DMS153 treated with DMSO at 0.1 percent for 48 hours (cell line): ENCODE results near the gene CDH23.

ENCODE experiments used
- DNase-seq: peaks from one replicate; lab custom pipeline; 2025; ENCODE audit not compliant: unreplicated experiment; lab: John Stamatoyannopoulos, UW

The CDH23 gene

GRCh38 chr10:71577345-71577744 is 180.6 kb downstream of the CDH23 start:
- no peak for DNase-seq

- DNase-seq: no peak
Observed at GRCh38 chr10:71578069-71578468, 181.3 kb downstream of the CDH23 start.

GRCh38 chr10:71579668-71580067 is 182.9 kb downstream of the CDH23 start:
- no peak for DNase-seq

GRCh38 chr10:71580415-71580814 is 183.7 kb downstream of the CDH23 start:
- DNase-seq: no peak

GRCh38 chr10:71580926-71581325 is 184.2 kb downstream of the CDH23 start:
- no peak for DNase-seq

GRCh38 chr10:71581376-71581775 is 184.7 kb downstream of the CDH23 start:
- DNase-seq: no peak

- DNase-seq: no peak
Observed at GRCh38 chr10:71582019-71582418, 185.3 kb downstream of the CDH23 start.

- no peak for DNase-seq
Observed at GRCh38 chr10:71582506-71583475, 186.1 kb downstream of the CDH23 start.

GRCh38 chr10:71584461-71584860 is 187.7 kb downstream of the CDH23 start:
- DNase-seq: no peak

- no peak for DNase-seq
Observed at GRCh38 chr10:71584902-71585563, 188.3 kb downstream of the CDH23 start.

- DNase-seq: no peak
Observed at GRCh38 chr10:71585564-71586290, 189.0 kb downstream of the CDH23 start.

GRCh38 chr10:71587941-71588573 is 191.3 kb downstream of the CDH23 start:
- no peak for DNase-seq

- no peak for DNase-seq
Observed at GRCh38 chr10:71588685-71589084, 192.0 kb downstream of the CDH23 start.

- peak; percentile 21 for DNase-seq
Observed at GRCh38 chr10:71589617-71590551, 193.2 kb downstream of the CDH23 start.

- DNase-seq: no peak
Observed at GRCh38 chr10:71590781-71591350, 194.1 kb downstream of the CDH23 start.

- no peak for DNase-seq
Observed at GRCh38 chr10:71594934-71595571, 198.3 kb downstream of the CDH23 start.

GRCh38 chr10:71595649-71596048 is 198.9 kb downstream of the CDH23 start:
- no peak for DNase-seq

GRCh38 chr10:71596127-71596526 is 199.4 kb downstream of the CDH23 start:
- no peak for DNase-seq

- DNase-seq: no peak
Observed at GRCh38 chr10:71596759-71597158, 200.0 kb downstream of the CDH23 start.
